HG03460 (cell line): ENCODE results near the gene SPEN.
"Not testable (repeated sequence)": the region's sequence is repeated elsewhere in the genome, so short reads cannot be mapped to it uniquely, and the experiment has no call there.

ENCODE experiments used
- ATAC-seq: cut with Tn5 transposase; IDR thresholded peaks from one replicate; pipeline ENCODE4 v1.9.1; 2021; ENCODE audit not compliant: unreplicated experiment

The SPEN gene

GRCh38 chr1:15896841-15897610 lies 49.5 kb downstream of the SPEN start:
- not testable (repeated sequence) for ATAC-seq

- ATAC-seq: no peak
Observed at GRCh38 chr1:15899266-15899665, 51.8 kb downstream of the SPEN start.

GRCh38 chr1:15900662-15901279 lies 53.3 kb downstream of the SPEN start:
- ATAC-seq: no peak

- no peak for ATAC-seq
Observed at GRCh38 chr1:15902882-15903281, 55.4 kb downstream of the SPEN start.

- ATAC-seq: no peak
Observed at GRCh38 chr1:15908597-15908996, 61.1 kb downstream of the SPEN start.

- ATAC-seq: no peak
Observed at GRCh38 chr1:15911141-15911540, 63.6 kb downstream of the SPEN start.

- ATAC-seq: no peak
Observed at GRCh38 chr1:15911927-15912326, 64.4 kb downstream of the SPEN start.

GRCh38 chr1:15913607-15914006 lies 66.1 kb downstream of the SPEN start:
- ATAC-seq: not testable (repeated sequence)

GRCh38 chr1:15915991-15916390 lies 68.5 kb downstream of the SPEN start:
- ATAC-seq: no peak

GRCh38 chr1:15916417-15916816 lies 68.9 kb downstream of the SPEN start:
- no peak for ATAC-seq

GRCh38 chr1:15916916-15917315 lies 69.4 kb downstream of the SPEN start:
- ATAC-seq: no peak

- ATAC-seq: peak; percentile 75
Observed at GRCh38 chr1:15918962-15919715, 71.6 kb downstream of the SPEN start.

GRCh38 chr1:15923241-15923640 lies 75.7 kb downstream of the SPEN start:
- no peak for ATAC-seq

GRCh38 chr1:15926448-15926847 lies 78.9 kb downstream of the SPEN start:
- not testable (repeated sequence) for ATAC-seq

GRCh38 chr1:15928971-15929965 lies 81.8 kb downstream of the SPEN start:
- no peak for ATAC-seq

- ATAC-seq: no peak
Observed at GRCh38 chr1:15931401-15931800, 83.9 kb downstream of the SPEN start.

- no peak for ATAC-seq
Observed at GRCh38 chr1:15931884-15932283, 84.4 kb downstream of the SPEN start.

- no peak for ATAC-seq
Observed at GRCh38 chr1:15932612-15933011, 85.1 kb downstream of the SPEN start.

GRCh38 chr1:15933684-15934083 lies 86.2 kb downstream of the SPEN start:
- ATAC-seq: no peak

GRCh38 chr1:15934211-15935055 lies 86.9 kb downstream of the SPEN start:
- ATAC-seq: no peak
